Left renal pelvis (tissue), 4 donors: Measurements from ENCODE around the gene CALR3. TPM values are rescaled to one million over a fixed set of nuclear protein-coding genes. Genes with fewer than 3 reads are reported as not detected.
"Not testable (repeated sequence)": the region's sequence is repeated elsewhere in the genome, so short reads cannot be mapped to it uniquely, and the experiment has no call there.

Experiments used
- DNase-seq, 4 donors: peaks; one replicate each; pipeline ENCODE4 v3.0.0-alpha.2; 2013; ENCODE audit warnings: low read depth in 4 of 4, low spot score in 3 of 4
- polyA plus RNA-seq, 4 donors: library from polyadenylated mRNA; unstranded; fragments of 120-200 nt; gene quantifications; one replicate each; pipeline ENCODE4 v1.2.1, GENCODE V29; 2013; ENCODE audit not compliant: insufficient read length in 4 of 4

Gene CALR3
- polyA plus RNA-seq, result under 1 TPM in 1 of 4 donors, not detected in 3; 0.10 TPM

GRCh38 chr19:16495982-16496612 lies at the start of gene CALR3, which contains the start of gene C19orf44:
CALR3 (minus strand) TSS chr19:16496167; CDS start chr19:16496129, 38 bp downstream.
C19orf44 (plus strand) TSS chr19:16496394; CDS start chr19:16500793, 4,399 bp downstream.
- DNase-seq, result peak; percentile 92 to 96 (median 94)

DNA sequence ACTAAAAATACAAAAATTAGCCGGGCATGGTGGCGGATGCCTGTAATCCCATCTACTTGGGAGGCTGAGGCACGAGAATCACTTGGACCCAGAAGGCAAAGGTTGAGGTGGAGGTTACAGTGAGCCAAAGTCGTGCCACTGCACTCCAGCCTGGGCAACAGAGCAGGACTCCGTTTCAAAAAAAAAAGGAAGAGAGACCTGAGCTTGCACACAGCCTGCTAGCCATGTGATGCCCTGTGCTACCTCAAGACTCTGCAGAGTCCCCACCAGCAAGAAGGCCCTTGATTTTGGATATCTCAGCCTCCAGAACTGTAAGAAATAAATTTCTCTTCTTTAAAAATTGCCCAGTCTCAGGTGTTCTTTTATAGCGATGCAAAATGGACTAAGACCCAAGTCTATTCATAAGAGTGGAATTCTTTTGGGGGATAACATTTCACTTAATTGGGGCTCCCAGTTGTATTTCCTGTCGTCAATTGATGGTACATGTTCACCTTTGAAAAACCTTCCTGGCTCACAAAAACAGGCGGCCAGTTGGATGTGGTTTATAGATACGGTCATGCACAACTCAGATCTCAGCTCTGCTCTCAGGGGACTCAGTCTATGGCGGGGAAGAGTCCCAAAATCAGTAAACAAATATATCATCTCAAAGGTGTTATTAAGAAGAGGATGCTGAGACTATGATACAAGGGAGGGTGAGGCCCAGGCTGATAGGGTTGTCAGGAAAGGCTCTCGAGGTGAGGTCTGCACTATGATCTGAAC lies 48.7 kb upstream of the CALR3 start:
- DNase-seq, result no peak

DNA sequence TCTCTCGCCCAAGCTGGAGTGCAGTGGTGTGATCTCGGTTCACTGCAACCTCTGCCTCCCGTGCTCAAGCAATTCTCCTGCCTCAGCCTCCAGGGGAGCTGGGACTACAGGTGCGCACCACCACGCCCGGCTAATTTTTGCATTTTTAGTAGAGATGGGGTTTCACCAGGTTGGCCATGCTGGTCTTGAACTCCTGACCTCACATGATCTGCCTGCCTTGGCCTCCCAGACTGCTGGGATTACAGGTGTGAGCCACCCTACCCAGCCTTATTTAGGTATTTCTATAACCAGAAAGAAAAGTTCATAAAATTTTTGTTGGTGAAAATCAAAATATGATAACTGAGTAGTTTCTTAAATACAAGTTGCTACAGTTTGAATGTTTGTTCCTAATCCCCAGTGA lies 47.8 kb upstream of the CALR3 start:
- DNase-seq, result not testable (repeated sequence)

DNA sequence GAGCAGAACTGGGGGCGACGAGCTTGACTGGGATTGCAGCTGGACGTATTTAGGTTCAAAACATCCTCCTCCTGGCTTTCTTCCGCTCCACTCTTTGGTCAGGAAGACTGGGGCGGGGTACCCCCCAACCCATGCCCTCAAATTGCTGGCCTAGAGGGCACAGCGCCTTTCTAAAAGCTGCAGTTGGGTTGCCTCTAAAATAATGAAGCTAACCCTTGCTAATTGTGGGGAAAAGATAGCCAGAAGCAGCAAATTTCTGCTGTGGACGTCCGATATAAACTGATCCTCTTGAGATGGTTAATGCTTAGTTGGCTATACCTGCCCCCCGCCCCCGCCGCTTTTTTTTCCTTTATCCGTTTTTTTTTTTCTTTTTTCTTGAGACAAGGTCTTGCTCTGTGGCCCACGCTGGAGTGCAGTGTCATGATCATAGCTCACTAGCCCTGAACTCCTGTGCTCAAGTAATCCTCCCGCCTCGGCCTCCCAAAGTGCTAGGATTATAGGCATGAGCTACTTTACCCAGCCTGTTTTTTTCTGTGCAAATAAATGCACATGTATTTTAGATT lies 47.0 kb upstream of the CALR3 start:
- no peak for DNase-seq

- peak; percentile 77 to 92 (median 88) for DNase-seq
These were observed 46.3 kb upstream of the CALR3 start, which contains the start of gene CHERP for GRCh38 chr19:16542045-16542909. CHERP (minus strand) TSS chr19:16542437; CDS start chr19:16542378, 59 bp downstream.

- DNase-seq, result peak in 1 of 4 donors; percentile 5
These were observed 45.6 kb upstream of the CALR3 start for GRCh38 chr19:16541526-16542044.

GRCh38 chr19:16540948-16541347 lies 45.0 kb upstream of the CALR3 start:
- DNase-seq, result no peak

DNA sequence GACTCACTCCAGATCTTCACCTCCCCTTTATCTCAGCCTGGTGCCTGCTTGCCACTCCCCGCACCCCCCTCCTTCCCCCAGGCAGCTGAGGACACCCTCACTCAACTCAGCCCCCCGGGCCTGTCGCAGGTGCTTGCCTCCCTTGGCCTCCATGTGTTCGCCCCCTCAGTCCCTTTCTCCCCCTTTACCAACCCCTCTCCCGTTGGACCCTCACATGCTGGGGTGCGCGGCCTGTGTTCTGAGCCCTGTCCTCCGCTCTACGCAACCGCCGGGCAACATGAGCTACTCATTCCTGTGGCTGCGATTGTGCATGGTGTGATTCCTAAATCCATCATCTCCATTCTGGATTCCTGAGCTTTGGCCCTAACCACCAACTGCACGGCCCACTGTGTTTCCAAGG lies 41.1 kb upstream of the CALR3 start:
- no peak for DNase-seq

DNA sequence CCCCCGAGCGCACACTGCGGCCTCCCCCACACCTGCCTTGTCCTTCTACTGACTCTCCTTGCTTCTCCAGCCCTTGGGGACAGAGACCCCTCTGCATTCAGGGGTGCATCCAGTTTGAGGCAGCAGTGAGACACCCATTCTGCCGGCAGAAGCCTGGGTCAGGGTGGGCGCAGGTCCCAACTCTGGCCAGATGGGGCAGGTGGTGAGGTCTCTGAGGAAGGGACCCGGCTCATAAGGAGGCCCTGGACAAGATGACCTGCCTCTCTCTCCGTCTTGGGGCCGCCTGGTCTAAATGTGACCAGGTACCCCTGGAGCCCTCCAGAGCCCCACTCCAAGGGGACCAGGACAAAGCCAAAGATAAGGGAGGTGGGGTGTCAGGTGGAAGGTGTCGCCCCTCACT lies 40.2 kb upstream of the CALR3 start:
- no peak for DNase-seq

- no peak for DNase-seq
These were observed 39.4 kb upstream of the CALR3 start for GRCh38 chr19:16535381-16535780.

DNA sequence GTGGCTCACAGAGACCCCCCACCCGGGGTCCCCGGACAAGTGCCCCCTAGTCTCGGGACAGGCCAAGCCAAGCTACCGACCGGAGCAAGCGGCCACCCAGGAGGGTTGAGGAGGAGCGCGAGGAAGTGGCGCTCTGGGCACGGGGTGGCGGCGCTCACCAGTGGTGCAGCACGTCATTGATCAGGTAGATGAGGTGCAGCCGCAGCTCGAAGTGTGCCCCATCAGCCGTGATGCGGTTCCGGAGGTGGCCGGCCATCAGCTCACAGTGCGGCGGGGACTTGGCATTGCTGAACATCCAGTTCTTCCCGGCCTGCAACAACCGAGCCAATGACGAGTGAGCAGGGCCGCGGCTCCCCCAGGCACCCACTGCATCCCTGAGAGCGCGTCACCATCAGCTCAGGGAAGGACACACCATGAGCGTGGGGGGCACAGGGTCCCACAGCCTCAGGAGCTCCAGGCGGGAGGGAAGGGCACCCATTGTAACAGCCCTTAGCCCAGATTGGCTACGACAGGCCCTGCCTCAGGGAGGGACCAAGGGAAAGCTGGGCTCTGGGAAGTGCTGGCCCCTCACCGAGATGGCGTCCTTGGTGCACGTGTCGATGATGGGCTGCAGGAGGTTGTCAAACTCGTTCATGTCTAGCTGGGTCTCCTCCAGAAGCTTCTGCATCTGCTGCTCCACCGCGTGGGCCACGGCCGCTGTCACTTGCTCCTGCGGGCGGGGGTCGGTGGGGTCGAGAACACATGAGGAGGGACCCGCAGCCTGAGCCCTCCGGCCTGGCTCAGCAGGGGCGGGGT lies 36.7 kb upstream of the CALR3 start:
- DNase-seq, result no peak

DNA sequence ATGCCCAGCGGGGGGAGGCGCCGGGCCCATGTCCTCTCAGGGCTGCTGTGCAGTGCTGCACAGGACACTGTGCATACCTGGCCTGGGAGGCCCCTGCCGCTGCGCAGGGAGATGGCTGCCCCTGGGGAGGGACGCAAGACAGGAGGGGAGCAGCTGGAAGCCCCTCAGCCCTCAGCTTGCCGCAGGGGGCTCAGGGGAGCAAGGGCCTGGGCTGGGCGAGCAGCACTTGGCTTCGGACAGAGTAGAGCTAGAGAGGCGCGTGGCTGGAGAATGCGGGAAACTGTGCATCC lies 35.4 kb upstream of the CALR3 start:
- no peak for DNase-seq

DNA sequence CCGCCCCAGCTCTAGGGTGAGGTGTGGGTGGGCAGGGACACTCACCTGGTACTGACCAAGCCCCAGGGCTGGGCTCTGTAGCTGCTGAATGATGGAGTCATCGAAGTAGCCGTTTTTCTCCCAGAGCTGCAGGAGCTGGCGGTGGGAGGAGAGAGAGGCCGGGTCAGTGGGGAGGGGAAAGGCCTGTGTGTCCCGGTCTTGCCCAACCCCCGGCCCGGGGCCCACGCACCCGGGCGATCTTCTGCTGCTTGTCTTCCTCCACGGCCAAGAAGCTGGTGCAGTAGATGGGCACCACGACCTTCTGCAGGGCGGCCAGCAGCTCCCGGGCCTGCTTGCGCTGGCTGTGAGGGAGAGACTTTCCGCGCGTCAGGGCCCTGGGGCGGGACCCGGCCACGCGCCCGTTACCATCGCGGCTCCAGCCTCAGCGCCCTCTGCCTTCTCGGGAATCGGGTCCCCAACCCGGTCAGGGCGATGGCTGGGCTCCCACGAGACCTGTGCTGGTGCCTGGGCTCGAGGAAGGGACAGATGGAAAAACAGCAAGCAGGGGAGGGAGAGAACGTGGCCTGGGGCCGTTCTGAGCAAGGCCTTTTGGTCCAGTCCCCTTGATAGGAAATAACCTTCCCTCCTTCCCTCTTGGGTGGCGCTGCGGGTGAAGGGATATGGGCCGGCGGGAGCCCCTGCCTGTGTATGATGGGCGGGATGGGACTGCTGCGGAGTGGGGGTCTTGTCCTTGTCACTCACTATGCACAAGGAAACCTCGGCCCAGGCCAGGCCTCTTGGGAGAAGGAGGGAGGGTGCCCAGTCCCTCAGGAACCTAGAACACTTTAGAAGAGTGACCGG lies 34.8 kb upstream of the CALR3 start:
- DNase-seq, result no peak

DNA sequence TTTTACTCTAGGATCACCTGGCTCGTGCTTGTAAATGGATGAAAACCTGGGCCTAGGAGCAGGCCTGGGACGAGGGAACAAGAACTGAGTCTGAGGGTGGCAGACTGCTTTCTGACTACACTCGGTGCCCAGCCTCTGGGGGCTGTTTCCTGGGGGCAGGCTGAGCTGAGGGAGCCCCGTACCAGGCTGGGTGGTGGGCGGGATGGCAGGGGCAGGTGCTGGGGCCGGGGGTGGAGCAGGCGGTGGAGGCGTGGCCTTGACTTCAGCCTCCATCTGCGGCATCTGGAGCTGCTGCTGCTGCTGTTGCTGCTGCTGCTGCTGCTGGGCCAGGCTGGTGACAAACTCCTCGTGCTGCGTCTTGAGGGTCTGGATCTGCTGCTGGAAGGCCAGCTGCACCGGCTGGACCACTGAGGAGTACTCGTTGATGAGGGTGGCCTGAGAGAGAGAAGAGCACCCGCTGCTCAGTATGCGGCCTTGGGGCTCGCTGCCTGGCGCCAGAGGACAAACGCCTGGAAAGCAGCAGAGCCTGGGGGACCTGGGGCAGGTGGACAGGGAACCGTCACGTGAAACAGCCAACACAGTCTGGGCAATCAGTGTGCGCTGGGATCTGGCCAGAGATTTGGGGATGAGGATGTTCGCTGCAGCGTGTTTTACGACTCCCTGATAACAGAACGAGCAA lies 33.6 kb upstream of the CALR3 start:
- no peak for DNase-seq

- DNase-seq, result no peak
These were observed 32.1 kb upstream of the CALR3 start for GRCh38 chr19:16527971-16528521.

DNA sequence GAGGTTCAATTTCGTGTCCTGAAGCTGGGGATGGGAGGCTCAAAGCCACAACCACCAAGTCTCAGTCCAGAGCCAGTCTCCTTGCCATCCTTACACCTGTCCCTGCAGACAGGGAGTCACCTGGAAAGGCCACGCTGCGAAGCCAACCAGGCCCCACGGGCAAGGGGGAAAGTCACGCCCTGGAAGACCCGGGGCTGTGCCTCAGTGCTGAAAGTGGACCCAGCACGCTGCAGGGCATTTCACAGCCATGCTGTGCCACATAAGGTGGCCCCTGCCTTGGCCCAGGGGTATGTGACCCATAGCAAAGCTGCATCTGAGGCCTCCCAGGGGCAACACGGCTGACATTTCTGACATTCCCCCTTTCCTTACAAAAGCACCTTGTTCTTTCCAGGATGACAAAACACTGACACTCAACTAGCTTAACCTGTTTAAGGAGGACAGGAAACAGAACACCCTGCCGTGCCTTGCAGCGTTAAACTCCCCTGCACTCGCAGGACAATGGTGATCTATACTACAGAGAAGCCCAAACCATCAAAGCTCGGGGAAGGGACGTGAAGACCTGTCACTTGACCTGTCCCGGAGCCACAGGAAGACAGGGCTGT lies 31.5 kb upstream of the CALR3 start:
- DNase-seq, result no peak

DNA sequence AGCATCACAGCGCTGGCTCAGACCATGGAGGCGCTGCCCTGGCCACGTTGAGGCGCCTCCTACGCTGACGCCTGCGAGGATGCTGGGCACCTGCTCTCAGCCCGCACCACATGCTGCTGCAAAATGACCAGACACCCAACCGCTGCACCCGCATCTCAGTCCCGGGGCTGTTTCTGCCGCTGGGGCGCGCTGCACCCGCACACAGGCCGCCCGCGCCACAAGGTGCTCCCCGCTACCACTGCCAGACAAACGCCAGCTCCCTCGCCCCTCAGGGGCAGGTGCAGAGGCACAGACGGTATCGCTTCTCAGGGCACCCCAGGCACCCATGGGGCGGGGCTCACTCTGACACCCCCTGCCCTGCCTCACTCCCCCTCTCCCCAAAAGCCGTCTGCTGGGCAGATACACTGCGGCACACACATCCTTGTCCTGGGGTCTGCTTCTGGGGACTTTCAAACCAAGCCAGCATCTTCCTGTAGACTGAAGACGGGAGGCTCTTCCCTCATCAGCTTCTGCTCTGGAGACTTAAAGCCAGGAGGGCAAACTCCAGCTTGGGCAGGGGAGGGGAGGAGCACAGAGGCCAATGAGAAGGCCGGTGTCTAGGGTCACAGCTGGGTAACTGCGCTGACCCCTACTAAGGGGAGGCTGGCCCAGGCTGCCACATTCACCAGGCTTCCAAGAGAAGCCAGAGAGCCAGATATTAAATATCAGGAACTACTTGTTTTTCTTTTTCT lies 29.9 kb upstream of the CALR3 start:
- no peak for DNase-seq
